GM12874 (cell line): ENCODE measurements around the gene RAPSN.

ENCODE experiments used
- TF ChIP-seq, protein P1 (sequence below): IDR thresholded peaks from 2 replicates; pipeline ENCODE4 v1.5.1; 2011; ENCODE audit warnings: low read depth, mild to moderate bottlenecking, control low read depth, low read length, moderate library complexity; ENCODE audit not compliant: insufficient read depth

RAPSN gene

DNA sequence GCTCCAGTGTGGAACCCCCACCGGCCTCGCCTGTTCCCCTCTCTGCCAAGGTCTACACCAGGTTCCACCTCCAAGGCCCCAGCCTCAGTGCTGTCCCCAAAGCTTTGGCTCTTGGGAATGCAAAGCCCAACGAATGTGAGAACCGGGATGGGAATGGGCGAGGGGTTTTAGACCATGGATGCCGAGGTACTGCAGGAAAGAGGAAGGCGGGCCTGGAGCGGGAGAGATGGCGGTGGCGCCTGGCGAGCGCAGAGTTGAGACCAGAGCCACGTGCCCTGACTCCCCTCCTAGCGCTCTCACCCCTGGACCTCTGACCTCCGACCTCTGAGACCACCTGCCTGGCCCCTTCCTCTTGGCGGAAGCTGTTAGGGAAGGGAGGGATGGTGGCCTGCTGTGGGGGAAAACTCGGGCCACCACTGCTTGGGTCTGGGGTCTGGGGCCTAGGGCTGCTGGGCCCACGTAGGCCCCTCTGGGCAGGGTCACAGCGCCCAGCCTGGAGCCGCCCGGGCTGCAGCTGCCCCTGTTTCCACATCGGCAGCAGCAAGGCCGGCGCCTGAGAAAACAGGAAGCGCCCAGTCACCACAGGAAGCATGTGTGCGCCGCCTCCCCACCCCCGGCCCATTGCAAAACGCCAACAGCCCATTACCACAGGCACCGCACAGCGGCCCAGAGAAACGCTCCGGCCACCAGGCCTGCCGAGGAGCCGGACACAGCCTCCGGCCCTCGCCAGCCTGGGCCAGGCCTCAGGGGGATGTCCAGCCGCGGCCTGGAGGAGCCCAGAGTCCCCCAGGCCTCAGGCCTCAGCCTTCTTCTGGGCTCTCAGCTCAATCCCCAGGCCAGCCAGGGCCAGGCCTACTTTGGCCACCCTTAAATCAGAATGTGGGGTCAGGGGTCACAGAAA, 54.4 kb downstream of the RAPSN start:
- TF ChIP-seq, protein P1, sequence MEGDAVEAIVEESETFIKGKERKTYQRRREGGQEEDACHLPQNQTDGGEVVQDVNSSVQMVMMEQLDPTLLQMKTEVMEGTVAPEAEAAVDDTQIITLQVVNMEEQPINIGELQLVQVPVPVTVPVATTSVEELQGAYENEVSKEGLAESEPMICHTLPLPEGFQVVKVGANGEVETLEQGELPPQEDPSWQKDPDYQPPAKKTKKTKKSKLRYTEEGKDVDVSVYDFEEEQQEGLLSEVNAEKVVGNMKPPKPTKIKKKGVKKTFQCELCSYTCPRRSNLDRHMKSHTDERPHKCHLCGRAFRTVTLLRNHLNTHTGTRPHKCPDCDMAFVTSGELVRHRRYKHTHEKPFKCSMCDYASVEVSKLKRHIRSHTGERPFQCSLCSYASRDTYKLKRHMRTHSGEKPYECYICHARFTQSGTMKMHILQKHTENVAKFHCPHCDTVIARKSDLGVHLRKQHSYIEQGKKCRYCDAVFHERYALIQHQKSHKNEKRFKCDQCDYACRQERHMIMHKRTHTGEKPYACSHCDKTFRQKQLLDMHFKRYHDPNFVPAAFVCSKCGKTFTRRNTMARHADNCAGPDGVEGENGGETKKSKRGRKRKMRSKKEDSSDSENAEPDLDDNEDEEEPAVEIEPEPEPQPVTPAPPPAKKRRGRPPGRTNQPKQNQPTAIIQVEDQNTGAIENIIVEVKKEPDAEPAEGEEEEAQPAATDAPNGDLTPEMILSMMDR: no peak

DNA sequence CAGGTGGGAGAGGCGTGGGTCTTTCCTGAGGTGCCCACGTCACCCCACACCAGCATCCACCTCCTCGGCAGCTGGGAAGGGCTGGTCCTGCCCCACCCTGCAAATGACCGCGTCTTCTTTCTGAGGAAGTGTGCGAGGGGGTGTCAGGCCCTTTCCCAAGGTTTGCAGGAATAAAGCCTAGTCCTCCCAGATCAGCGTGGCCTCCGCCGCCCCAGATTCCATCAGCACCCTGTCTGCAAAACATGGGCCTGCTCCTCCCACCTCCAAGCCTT, 55.0 kb downstream of the RAPSN start:
- TF ChIP-seq, protein P1: no peak

DNA sequence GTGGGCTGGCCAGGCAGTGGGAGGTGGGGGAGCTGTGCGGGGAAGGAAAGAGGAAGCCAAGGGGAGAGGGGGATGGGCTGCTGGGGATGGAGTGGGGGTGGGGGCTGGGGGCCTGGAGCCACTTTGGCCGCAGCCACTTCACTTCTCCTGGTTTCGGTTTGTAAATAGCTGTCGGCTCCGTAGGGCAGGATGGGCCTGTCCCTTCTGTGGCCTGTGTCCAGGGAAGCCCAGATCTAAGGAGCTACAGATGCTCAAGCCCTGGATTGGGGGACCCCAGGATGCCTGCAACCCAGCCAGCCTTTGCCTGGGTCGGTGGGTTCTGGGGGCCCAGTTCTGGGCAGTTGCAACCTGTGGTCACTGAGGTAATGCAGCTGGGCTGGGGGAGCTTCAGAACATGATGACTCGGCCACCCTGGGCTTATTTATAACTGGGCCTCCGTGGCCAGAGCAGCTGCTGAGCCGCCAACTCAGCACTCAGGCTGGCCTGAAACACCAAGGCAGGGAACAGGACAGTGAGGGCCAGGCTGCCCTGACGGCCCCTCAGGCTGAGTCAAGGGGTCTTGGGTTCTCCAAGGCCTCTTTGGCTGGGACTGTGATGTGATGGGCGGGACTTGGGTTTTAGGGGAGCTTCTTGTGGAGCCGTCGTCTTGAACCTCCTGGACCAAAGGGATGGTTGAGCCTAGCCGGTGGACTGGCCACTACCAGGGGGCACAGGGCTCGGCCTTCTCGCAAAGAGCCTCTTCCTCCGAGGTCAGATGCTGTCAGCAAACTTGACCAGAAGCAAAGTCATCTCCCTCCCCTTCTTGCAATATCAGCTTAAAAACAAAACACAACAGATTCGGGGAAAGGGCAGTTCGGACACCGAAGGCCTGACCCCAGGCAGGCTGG, 55.5 kb downstream of the RAPSN start:
- TF ChIP-seq, protein P1: no peak

DNA sequence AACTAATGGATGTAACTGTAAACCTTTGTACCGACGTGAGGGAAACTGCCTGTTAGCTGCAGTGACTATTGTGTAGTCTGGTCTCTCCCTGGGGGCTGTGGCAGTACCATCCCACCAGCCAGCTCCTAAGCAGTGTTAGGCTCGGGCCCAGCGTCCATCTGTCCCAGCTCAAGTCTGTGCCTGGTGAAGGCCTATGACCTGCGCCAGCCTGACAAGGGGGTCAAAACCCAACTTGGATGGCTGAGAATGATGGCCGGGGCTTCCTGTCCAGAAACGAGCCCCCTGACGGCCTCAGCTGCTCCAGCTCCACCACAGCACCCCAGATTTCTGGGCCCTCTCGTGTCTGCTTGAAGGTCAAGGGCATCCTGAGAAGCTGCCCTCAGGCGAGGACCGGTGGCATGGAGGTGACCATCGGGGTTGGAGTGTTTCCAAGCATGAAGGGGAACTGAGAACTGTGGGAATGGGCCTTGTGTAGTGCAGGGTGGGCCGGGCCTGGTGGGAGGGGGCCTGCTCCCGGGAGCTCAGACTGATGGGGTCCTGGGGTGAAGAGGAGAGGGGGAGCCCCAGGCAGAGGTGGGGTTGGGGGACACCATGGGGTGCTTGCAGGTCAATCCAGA, 56.3 kb downstream of the RAPSN start:
- TF ChIP-seq, protein P1: no peak

DNA sequence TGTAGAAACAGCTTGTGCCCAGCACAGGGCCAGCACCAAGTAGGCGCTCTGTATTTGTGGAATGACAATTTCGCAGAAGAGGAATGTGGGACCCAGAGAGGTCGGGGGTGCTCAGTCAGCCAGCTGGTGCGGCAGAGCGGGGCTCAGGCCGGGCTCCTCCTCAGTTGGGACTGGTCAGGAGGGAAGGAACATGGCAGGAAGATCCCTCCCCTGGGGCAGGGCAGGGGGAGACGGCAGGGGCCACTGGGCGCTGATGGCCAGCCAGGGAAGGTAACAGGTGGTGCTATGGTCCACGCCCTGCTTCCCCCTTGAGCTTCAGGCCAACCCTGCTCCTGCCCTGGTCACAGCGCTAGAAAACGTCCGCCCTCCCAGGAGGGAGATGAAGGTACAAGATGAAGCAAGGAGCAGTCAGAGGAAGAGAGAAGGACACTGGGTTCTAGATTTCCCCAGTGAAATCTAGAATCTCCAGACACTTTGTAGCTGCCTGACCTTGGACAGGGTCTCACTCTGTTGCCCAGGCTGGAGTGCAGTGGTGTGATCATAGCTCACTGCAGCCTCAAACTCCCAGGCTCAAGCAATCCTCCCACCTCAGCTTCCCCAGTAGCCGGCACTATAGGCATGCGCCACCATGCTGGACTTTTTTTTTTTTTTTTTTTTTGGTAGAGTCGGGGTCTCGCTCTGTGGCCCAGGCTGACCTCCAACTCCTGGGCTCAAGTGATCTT, 57.1 kb downstream of the RAPSN start:
- TF ChIP-seq, protein P1: no peak

DNA sequence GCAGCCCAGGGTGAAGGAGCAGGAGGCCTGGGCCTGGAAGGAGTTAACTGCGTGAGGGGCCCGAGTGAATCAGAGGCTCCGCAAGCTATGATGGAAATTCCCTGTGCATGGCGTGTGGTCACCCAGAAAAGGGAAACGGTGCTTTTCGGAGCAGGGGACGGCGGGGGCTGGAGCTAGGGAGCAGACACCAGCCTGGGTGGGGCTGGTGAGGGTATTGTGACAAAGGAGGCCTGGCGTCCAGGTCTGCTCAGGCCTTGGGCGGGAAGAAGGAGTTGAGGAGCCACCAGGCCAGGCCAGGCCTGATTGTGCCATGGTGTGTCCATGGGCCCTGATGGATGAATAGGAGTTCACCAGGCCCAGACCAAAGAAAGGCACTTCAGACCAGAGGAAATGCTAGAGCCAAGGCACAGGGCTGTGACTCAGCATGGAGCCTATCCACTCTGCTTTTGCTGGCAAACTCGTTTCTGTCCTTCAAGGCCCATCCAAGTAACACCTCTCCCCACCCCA, 57.8 kb downstream of the RAPSN start:
- TF ChIP-seq, protein P1: no peak

DNA sequence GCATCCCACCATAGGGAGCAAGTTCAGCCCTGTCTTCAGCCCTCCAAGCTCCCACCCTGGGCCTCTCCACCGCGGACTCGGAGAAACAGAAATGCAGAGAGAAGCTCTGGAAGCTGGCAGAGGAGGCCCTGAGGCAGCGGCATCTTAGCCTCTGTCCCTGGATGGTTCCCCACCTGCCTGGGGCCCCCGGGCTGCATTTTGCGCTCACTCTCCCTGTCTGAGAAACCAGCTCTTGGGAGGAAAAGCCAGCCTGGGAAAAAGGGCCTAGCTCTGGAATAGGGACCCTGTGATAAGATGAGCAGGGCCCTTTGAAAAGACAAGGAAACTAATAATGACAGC, 58.5 kb downstream of the RAPSN start:
- TF ChIP-seq, protein P1: no peak
